HepG2 (cell line): ENCODE measurements around the gene SPACDR. TPM values are rescaled to one million over a fixed set of nuclear protein-coding genes. Genes with fewer than 3 reads are reported as not detected.

Experiments
- CSRNP2 ChIP-seq: sonication (generic); formaldehyde crosslinking; conservative IDR thresholded peaks from 2 replicates; pipeline ENCODE4 v1.8.0; 2022; ENCODE audit warnings: low read depth, missing genetic modification reagents
- E2F1 ChIP-seq: sonication (generic); formaldehyde crosslinking; IDR thresholded peaks from 2 replicates; pipeline ENCODE4 v1.5.0; 2020; ENCODE audit warnings: missing genetic modification reagents
- KLF13 ChIP-seq: sonication (generic); formaldehyde crosslinking; IDR thresholded peaks from 2 replicates; pipeline ENCODE4 v1.4.0; 2020; ENCODE audit warnings: mild to moderate bottlenecking, missing genetic modification reagents
- POLR2G ChIP-seq: fragments of 200-400 bp; formaldehyde crosslinking; IDR thresholded peaks from 2 replicates; pipeline ENCODE4 v1.6.1; 2018; ENCODE audit warnings: mild to moderate bottlenecking, low read depth, low read length, moderate library complexity
- SMAD9 ChIP-seq: sonication (generic); formaldehyde crosslinking; IDR thresholded peaks from 2 replicates; pipeline ENCODE4 v1.5.1; 2020; ENCODE audit warnings: mild to moderate bottlenecking, missing genetic modification reagents
- SMARCC2 ChIP-seq: fragments of 450-650 bp; IDR thresholded peaks from 2 replicates; pipeline ENCODE4 v1.6.1; 2017; ENCODE audit warnings: antibody characterized with exemption, mild to moderate bottlenecking
- ZBTB33 ChIP-seq: sonication (generic); formaldehyde crosslinking; IDR thresholded peaks from 2 replicates; pipeline ENCODE4 v1.4.0; 2020; ENCODE audit warnings: missing genetic modification reagents
- ZNF331 ChIP-seq: sonication (generic); formaldehyde crosslinking; IDR thresholded peaks from 2 replicates; pipeline ENCODE4 v1.4.0; 2020; ENCODE audit warnings: missing genetic modification reagents
- ZNF335 ChIP-seq: sonication (generic); formaldehyde crosslinking; IDR thresholded peaks from 2 replicates; pipeline ENCODE4 v1.4.0; 2020; ENCODE audit warnings: missing genetic modification reagents
- ZNF496 ChIP-seq: sonication (generic); formaldehyde crosslinking; IDR thresholded peaks from 2 replicates; pipeline ENCODE4 v1.8.1; 2023; ENCODE audit warnings: mild to moderate bottlenecking, moderate library complexity, missing genetic modification reagents; ENCODE audit not compliant: insufficient replicate concordance
- ZNF564 ChIP-seq: sonication (generic); formaldehyde crosslinking; IDR thresholded peaks from 2 replicates; pipeline ENCODE4 v1.8.1; 2023; ENCODE audit warnings: mild to moderate bottlenecking, missing genetic modification reagents
- ZNF609 ChIP-seq: sonication (generic); formaldehyde crosslinking; IDR thresholded peaks from 2 replicates; pipeline ENCODE4 v1.4.0; 2020; ENCODE audit warnings: mild to moderate bottlenecking, missing genetic modification reagents, borderline replicate concordance
- ZNF660 ChIP-seq: sonication (generic); formaldehyde crosslinking; IDR thresholded peaks from 2 replicates; pipeline ENCODE4 v1.5.1; 2020; ENCODE audit warnings: mild to moderate bottlenecking, low read depth, missing genetic modification reagents, borderline replicate concordance
- ZNF687 ChIP-seq: sonication (generic); formaldehyde crosslinking; IDR thresholded peaks from 2 replicates; pipeline ENCODE4 v1.5.1; 2020; ENCODE audit warnings: mild to moderate bottlenecking, missing genetic modification reagents, moderate library complexity
- polyA plus RNA-seq, 8 experiments: library from polyadenylated mRNA; depleted of rRNA in 3 of 8; stranded (reverse) in 7 of 8; unstranded in 1 of 8; fragments of >200 nt; fragmentation: Illumina TruSeq in 4 of 8; extraction: Trizol in 4 of 8; gene quantifications; 2 replicates each; pipeline versions ENCODE4 v1.2.1 to v1.2.3, GENCODE V29; 2011 to 2016; ENCODE audit warnings: low read depth in 4 of 8, missing spikeins in 1 of 8, mixed read lengths in 1 of 8; ENCODE audit not compliant: insufficient read depth in 1 of 8
- total RNA-seq, 5 experiments: library from RNA; depleted of rRNA; stranded (reverse); fragments of >200 nt; fragmentation: Illumina TruSeq; extraction: Trizol; gene quantifications; 2 replicates each; pipeline ENCODE4 v1.2.3, GENCODE V29; 2016; ENCODE audit warnings: low read depth in 1 of 5

The SPACDR gene
- total and polyA plus RNA-seq, 2 of the 13 experiments (the other 11 are each of a cell fraction or from before 2014, with no cell fraction given): 0.41 TPM; not detected in 1

GRCh38 chr7:100469227-100470044 lies 5.4 kb upstream of the SPACDR start (continued):
- TF ChIP-seq E2F1 (CRISPR knock-in tag) (no peak), ZNF609 (CRISPR knock-in tag) (0 out of 2 replicates have a peak, but pooled peaks have one; percentile 25), SMAD9 (CRISPR knock-in tag) (no peak), ZNF496 (CRISPR knock-in tag) (no peak), ZNF564 (CRISPR knock-in tag) (no peak), ZNF331 (CRISPR knock-in tag) (peak; percentile 32), SMARCC2 (no peak), ZNF335 (no peak), ZBTB33 (CRISPR knock-in tag) (peak; percentile 87), KLF13 (CRISPR knock-in tag) (0 out of 2 replicates have a peak, but pooled peaks have one; percentile 42), CSRNP2 (CRISPR knock-in tag) (no peak), POLR2G (no peak), ZNF660 (CRISPR knock-in tag) (no peak), ZNF687 (peak; percentile 69)
